Measurements from ENCODE around the gene STAB2.

The STAB2 gene

GRCh38 chr12:103667125-103667524 lies 80.1 kb downstream of the STAB2 start:
- Histone ChIP-seq H3K79me2 (ENCODE audit: insufficient read depth, low read length) (no peaks in the 10 kb centered on the region), H3K4me2 (ENCODE audit: low read length) (no peak overlapping the region), H3K27ac (ENCODE audit: low read depth, low read length, poor library complexity, severe bottlenecking) (no peak overlapping the region), H3K9ac (ENCODE audit: low read length) (no peak overlapping the region), H3K4me3 (ENCODE audit: low read depth, low read length, poor library complexity, severe bottlenecking) (no peak overlapping the region), H2AFZ (ENCODE audit: low read length) (no peak overlapping the region), H3F3A (ENCODE audit: insufficient read depth, low read length) (no peaks in the 10 kb centered on the region), H3K9me2 (ENCODE audit: low read depth, low read length) (no peaks in the 10 kb centered on the region), H4K20me1 (ENCODE audit: insufficient read depth, low read length) (no peaks in the 10 kb centered on the region), H3K27me3 (ENCODE audit: insufficient read depth, low read length) (no peaks in the 10 kb centered on the region), H3K4me1 (ENCODE audit: insufficient read depth, low read length, severe bottlenecking) (no peaks in the 10 kb centered on the region), H3K36me3 (ENCODE audit: insufficient read depth, low read length) (no peaks in the 10 kb centered on the region), H3K9me3 (ENCODE audit: low read length) (no peaks in the 10 kb centered on the region)
- TF ChIP-seq EZH2 (IDR thresholded peaks at IDR 0.05; ENCODE audit: borderline replicate concordance, low read length), result no peak
- TF ChIP-seq CTCF (IDR thresholded peaks at IDR 0.05; ENCODE audit: low read length), result no peak

GRCh38 chr12:103668520-103668919 lies 81.4 kb downstream of the STAB2 start:
- no peaks in the 10 kb centered on the region for H3K9me2 ChIP-seq (ENCODE audit: low read depth, low read length)
- H3K9me3 ChIP-seq (ENCODE audit: low read length), result no peaks in the 10 kb centered on the region
- H3K27me3 ChIP-seq (ENCODE audit: insufficient read depth, low read length), result no peaks in the 10 kb centered on the region
- TF ChIP-seq EZH2 (IDR thresholded peaks at IDR 0.05; ENCODE audit: borderline replicate concordance, low read length) (no peak), CTCF (IDR thresholded peaks at IDR 0.05; ENCODE audit: low read length) (no peak)
- H3K4me1 ChIP-seq (ENCODE audit: insufficient read depth, low read length, severe bottlenecking), result no peaks in the 10 kb centered on the region
- H3F3A ChIP-seq (ENCODE audit: insufficient read depth, low read length), result no peaks in the 10 kb centered on the region
- H3K36me3 ChIP-seq (ENCODE audit: insufficient read depth, low read length), result no peaks in the 10 kb centered on the region
- no peaks in the 10 kb centered on the region for H3K79me2 ChIP-seq (ENCODE audit: insufficient read depth, low read length)
- no peak overlapping the region for H2AFZ ChIP-seq (ENCODE audit: low read length)
- H3K27ac ChIP-seq (ENCODE audit: low read depth, low read length, poor library complexity, severe bottlenecking), result no peak overlapping the region
- no peak overlapping the region for H3K4me2 ChIP-seq (ENCODE audit: low read length)
- no peak overlapping the region for H3K4me3 ChIP-seq (ENCODE audit: low read depth, low read length, poor library complexity, severe bottlenecking)
- H4K20me1 ChIP-seq (ENCODE audit: insufficient read depth, low read length), result no peaks in the 10 kb centered on the region
- H3K9ac ChIP-seq (ENCODE audit: low read length), result no peak overlapping the region

- no peak overlapping the region for H3K4me3 ChIP-seq (ENCODE audit: low read depth, low read length, poor library complexity, severe bottlenecking)
- no peaks in the 10 kb centered on the region for H3K79me2 ChIP-seq (ENCODE audit: insufficient read depth, low read length)
- TF ChIP-seq CTCF (IDR thresholded peaks at IDR 0.05; ENCODE audit: low read length), result no peak
- TF ChIP-seq EZH2 (IDR thresholded peaks at IDR 0.05; ENCODE audit: borderline replicate concordance, low read length), result no peak
- no peaks in the 10 kb centered on the region for H3K27me3 ChIP-seq (ENCODE audit: insufficient read depth, low read length)
- no peak overlapping the region for H3K27ac ChIP-seq (ENCODE audit: low read depth, low read length, poor library complexity, severe bottlenecking)
- H3K9me2 ChIP-seq (ENCODE audit: low read depth, low read length), result no peaks in the 10 kb centered on the region
- H3F3A ChIP-seq (ENCODE audit: insufficient read depth, low read length), result no peaks in the 10 kb centered on the region
- no peak overlapping the region for H3K4me2 ChIP-seq (ENCODE audit: low read length)
- no peaks in the 10 kb centered on the region for H4K20me1 ChIP-seq (ENCODE audit: insufficient read depth, low read length)
- H3K36me3 ChIP-seq (ENCODE audit: insufficient read depth, low read length), result no peaks in the 10 kb centered on the region
- no peaks in the 10 kb centered on the region for H3K9me3 ChIP-seq (ENCODE audit: low read length)
- H3K4me1 ChIP-seq (ENCODE audit: insufficient read depth, low read length, severe bottlenecking), result no peaks in the 10 kb centered on the region
- no peak overlapping the region for H3K9ac ChIP-seq (ENCODE audit: low read length)
- H2AFZ ChIP-seq (ENCODE audit: low read length), result no peak overlapping the region
Observed at GRCh38 chr12:103671367-103671766, 84.3 kb downstream of the STAB2 start.
